ENCODE measurements around the gene CTBP2. TPM values are rescaled to one million over a fixed set of nuclear protein-coding genes. Genes with fewer than 3 reads are reported as not detected.

CTBP2 gene
- total and polyA plus RNA-seq, 2 donors from 2014 or later = 33.1 to 111 TPM

GRCh38 chr10:124955868-124956267 lies 204.5 kb downstream of the CTBP2 start:
- Histone ChIP-seq H3K9me3 (ENCODE audit: control insufficient read depth in 2 of 3, insufficient read depth in 1 of 3, low read length in 3 of 3) (no peaks in the 10 kb centered on the region), H3K4me1 (ENCODE audit: control insufficient read depth in 2 of 3, insufficient read depth in 2 of 3, low read depth in 1 of 3, low read length in 3 of 3) (peaks cover 0 to 6% (median 0%) of the 10 kb centered on the region in 3 donors), H3K9ac (ENCODE audit: low read length in 3 of 3) (no peak overlapping the region), H3K27me3 (ENCODE audit: control insufficient read depth, insufficient read depth, low read length) (no peaks in the 10 kb centered on the region), H3K27ac (ENCODE audit: low read depth in 2 of 2, low read length in 2 of 2) (no peak overlapping the region), H3K36me3 (ENCODE audit: control insufficient read depth in 2 of 3, insufficient read depth in 3 of 3, low read length in 3 of 3) (no peaks in the 10 kb centered on the region), H3K4me3 (ENCODE audit: low read length in 3 of 3) (no peak overlapping the region)
- FAIRE-seq = no peak
- DNase-seq = no peak
- intact Hi-C loops (cut with DNase I) = no loop called here
- no peak for TF ChIP-seq CTCF (IDR thresholded peaks at IDR 0.05; ENCODE audit: borderline replicate concordance, extremely low read depth, insufficient read depth)

DNA sequence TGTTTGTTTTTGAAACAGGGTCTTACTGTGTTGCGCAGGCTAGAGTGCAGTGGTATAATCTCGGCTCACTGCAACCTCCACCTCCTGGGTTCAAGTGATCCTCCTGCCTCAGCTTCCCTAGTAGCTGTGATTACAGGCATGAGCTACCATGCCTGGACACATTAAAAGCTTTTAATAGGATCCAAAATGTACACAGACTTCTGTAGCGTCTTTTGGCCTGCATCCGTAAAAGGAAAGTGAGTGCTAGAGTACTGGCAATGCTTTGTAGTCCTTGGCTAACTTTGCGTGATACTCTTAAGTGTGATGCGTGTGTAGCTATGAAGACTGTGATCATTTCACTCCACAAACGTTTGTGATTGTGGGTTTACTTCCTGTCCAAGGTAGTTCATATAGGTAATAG lies 205.1 kb downstream of the CTBP2 start:
- Histone ChIP-seq H3K4me3 (ENCODE audit: low read length in 3 of 3) (no peak overlapping the region), H3K9me3 (ENCODE audit: control insufficient read depth in 2 of 3, insufficient read depth in 1 of 3, low read length in 3 of 3) (no peaks in the 10 kb centered on the region), H3K4me1 (ENCODE audit: control insufficient read depth in 2 of 3, insufficient read depth in 2 of 3, low read depth in 1 of 3, low read length in 3 of 3) (peaks cover 0 to 6% (median 0%) of the 10 kb centered on the region in 3 donors), H3K27ac (ENCODE audit: low read depth in 2 of 2, low read length in 2 of 2) (no peak overlapping the region), H3K27me3 (ENCODE audit: control insufficient read depth, insufficient read depth, low read length) (no peaks in the 10 kb centered on the region), H3K36me3 (ENCODE audit: control insufficient read depth in 2 of 3, insufficient read depth in 3 of 3, low read length in 3 of 3) (no peaks in the 10 kb centered on the region), H3K9ac (ENCODE audit: low read length in 3 of 3) (no peak overlapping the region)
- no peak for TF ChIP-seq CTCF (IDR thresholded peaks at IDR 0.05; ENCODE audit: borderline replicate concordance, extremely low read depth, insufficient read depth)
- intact Hi-C loops (cut with DNase I) = no loop called here
- DNase-seq (no peak), FAIRE-seq (no peak)

DNA sequence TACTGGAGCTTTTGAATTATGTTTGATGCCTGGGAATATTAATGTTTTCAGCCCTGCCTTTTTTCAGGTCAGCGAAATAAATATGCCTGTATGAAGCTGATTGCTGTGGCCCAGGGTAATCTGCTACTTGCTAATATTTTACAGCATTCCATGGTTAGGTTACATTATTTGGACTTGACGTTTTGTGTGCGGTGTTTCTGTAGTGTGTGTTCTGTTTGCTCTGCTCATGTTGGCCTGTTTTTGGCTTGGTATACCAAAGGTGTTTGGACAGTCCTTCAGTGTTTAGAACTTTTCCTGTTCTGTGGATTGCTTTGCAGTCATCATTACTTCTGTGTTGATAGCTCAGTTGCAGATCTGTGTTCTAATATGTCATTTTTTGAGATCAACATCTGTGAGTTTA lies 206.9 kb downstream of the CTBP2 start:
- Histone ChIP-seq H3K27me3 (ENCODE audit: control insufficient read depth, insufficient read depth, low read length) (no peaks in the 10 kb centered on the region), H3K27ac (ENCODE audit: low read depth in 2 of 2, low read length in 2 of 2) (no peak overlapping the region), H3K9me3 (ENCODE audit: control insufficient read depth in 2 of 3, insufficient read depth in 1 of 3, low read length in 3 of 3) (no peaks in the 10 kb centered on the region), H3K9ac (ENCODE audit: low read length in 3 of 3) (no peak overlapping the region), H3K36me3 (ENCODE audit: control insufficient read depth in 2 of 3, insufficient read depth in 3 of 3, low read length in 3 of 3) (no peaks in the 10 kb centered on the region), H3K4me1 (ENCODE audit: control insufficient read depth in 2 of 3, insufficient read depth in 2 of 3, low read depth in 1 of 3, low read length in 3 of 3) (peaks cover 0 to 6% (median 0%) of the 10 kb centered on the region in 3 donors), H3K4me3 (ENCODE audit: low read length in 3 of 3) (no peak overlapping the region)
- DNase-seq (no peak), FAIRE-seq (no peak)
- no peak for TF ChIP-seq CTCF (IDR thresholded peaks at IDR 0.05; ENCODE audit: borderline replicate concordance, extremely low read depth, insufficient read depth)
- intact Hi-C loops (cut with DNase I) = no loop called here

DNA sequence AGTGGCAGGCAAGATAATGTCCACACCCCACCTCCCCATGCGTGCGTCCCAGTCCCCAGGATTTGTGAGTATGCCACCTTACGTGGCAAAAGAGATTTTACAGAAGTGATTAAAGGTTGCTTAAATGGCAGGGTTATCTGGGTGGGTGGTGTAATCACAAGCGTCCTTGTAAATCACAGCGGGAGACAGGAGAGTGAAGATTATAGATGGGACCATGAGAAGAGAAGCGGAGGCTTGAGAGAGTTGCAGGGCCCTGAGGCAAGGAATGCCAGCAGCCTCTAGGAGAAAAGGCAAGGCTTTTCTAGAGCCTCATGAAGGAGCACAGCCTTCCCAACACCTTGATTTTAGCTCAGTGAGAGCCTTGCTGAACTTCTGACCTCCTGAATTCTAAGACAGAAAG lies 208.2 kb downstream of the CTBP2 start:
- FAIRE-seq = no peak
- H3K36me3 ChIP-seq (ENCODE audit: control insufficient read depth in 2 of 3, insufficient read depth in 3 of 3, low read length in 3 of 3) = no peaks in the 10 kb centered on the region
- intact Hi-C loops (cut with DNase I) = no loop called here
- peaks cover 0 to 6% (median 2%) of the 10 kb centered on the region in 3 donors for H3K4me1 ChIP-seq (ENCODE audit: control insufficient read depth in 2 of 3, insufficient read depth in 2 of 3, low read depth in 1 of 3, low read length in 3 of 3)
- no peaks in the 10 kb centered on the region for H3K27me3 ChIP-seq (ENCODE audit: control insufficient read depth, insufficient read depth, low read length)
- no peak for TF ChIP-seq CTCF (IDR thresholded peaks at IDR 0.05; ENCODE audit: borderline replicate concordance, extremely low read depth, insufficient read depth)
- H3K4me3 ChIP-seq (ENCODE audit: low read length in 3 of 3) = no peak overlapping the region
- H3K27ac ChIP-seq (ENCODE audit: low read depth in 2 of 2, low read length in 2 of 2) = no peak overlapping the region
- no peak overlapping the region for H3K9ac ChIP-seq (ENCODE audit: low read length in 3 of 3)
- H3K9me3 ChIP-seq (ENCODE audit: control insufficient read depth in 2 of 3, insufficient read depth in 1 of 3, low read length in 3 of 3) = no peaks in the 10 kb centered on the region
- DNase-seq = no peak

All from kidney (tissue), 14 donors.